ENCODE measurements around the gene ELOVL7.

DNA sequence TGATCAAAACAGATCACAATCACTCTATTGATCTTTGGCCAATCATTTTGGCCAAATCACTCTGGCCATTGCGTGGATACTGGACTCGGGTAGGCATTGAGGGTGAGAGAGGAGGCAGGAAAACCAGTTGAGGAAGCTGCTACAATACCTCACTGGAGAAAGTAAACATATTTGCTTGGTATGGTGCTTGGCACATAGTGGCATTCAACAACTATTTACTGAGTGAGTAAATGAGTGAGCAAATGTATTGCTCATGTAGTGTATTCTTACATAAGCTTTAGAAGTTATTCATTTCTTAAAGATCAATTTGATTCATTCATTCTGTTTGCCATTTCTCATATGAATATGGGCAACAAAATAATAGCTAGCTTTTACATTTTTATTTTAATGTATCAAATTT, 140.1 kb downstream of the ELOVL7 start:
- TF ChIP-seq EZH2 (IDR thresholded peaks at IDR 0.05; ENCODE audit: borderline replicate concordance, low read depth, low read length, severe bottlenecking) = no peak
- TF ChIP-seq, protein P1, sequence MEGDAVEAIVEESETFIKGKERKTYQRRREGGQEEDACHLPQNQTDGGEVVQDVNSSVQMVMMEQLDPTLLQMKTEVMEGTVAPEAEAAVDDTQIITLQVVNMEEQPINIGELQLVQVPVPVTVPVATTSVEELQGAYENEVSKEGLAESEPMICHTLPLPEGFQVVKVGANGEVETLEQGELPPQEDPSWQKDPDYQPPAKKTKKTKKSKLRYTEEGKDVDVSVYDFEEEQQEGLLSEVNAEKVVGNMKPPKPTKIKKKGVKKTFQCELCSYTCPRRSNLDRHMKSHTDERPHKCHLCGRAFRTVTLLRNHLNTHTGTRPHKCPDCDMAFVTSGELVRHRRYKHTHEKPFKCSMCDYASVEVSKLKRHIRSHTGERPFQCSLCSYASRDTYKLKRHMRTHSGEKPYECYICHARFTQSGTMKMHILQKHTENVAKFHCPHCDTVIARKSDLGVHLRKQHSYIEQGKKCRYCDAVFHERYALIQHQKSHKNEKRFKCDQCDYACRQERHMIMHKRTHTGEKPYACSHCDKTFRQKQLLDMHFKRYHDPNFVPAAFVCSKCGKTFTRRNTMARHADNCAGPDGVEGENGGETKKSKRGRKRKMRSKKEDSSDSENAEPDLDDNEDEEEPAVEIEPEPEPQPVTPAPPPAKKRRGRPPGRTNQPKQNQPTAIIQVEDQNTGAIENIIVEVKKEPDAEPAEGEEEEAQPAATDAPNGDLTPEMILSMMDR (IDR thresholded peaks at IDR 0.05; ENCODE audit: extremely low read depth in 1 of 2, insufficient read depth in 1 of 2, low read depth in 1 of 2, low read length in 2 of 2) = no peak
- TF ChIP-seq, protein P2, sequence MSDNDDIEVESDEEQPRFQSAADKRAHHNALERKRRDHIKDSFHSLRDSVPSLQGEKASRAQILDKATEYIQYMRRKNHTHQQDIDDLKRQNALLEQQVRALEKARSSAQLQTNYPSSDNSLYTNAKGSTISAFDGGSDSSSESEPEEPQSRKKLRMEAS (IDR thresholded peaks at IDR 0.05; ENCODE audit: insufficient read depth, insufficient read length) = no peak
- no peak for TF ChIP-seq FOS (IDR thresholded peaks at IDR 0.05; ENCODE audit: borderline replicate concordance, insufficient read depth, low read length)
- no peak for TF ChIP-seq JUN (IDR thresholded peaks at IDR 0.05; ENCODE audit: borderline replicate concordance, insufficient read depth, insufficient read length, low read depth)
- TF ChIP-seq POLR2A (IDR thresholded peaks at IDR 0.05; ENCODE audit: low read depth, low read length) = no peak
- TF ChIP-seq MYC (IDR thresholded peaks at IDR 0.05; ENCODE audit: low read depth, low read length) = no peak
